Stimulated activated CD4-positive, alpha-beta T cell treated with anti-CD3 and anti-CD28 coated beads, Interleukin-1b, Interleukin-23, amount 100 ng/mL, for 48 hours (primary cell): ENCODE measurements around the gene DYSF.
"Not testable (repeated sequence)": the region's sequence is repeated elsewhere in the genome, so short reads cannot be mapped to it uniquely, and the experiment has no call there.

Experiments
- DNase-seq: peaks from one replicate; pipeline ENCODE4 v3.0.0-alpha.2; 2020

Gene DYSF

DNA sequence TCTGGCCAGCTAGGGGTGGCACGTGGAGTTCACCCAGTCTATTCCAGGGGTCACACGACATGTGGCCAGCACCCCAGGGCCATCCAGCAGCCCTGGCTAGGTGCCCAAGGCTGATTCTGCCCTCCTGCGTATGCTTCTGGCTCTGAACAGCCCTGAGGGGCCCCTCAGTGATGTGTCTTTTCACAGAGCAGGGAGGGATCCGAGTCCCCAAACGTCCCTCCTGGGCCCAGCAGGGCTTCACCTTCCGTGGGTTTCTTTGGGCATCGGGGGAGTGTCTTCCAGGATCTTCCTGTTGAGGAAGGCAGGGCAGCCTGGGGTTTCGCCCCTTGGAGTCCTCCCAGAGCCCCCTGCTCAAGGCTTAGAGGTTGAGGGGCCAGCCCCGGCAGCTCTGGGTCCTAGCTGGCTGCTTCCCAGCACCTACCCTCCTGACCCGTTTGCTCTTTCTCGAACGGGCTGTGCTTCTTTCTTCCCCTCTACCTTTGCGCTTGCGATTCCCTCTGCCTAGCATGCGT is 165.9 kb downstream of the DYSF start:
- DNase-seq: no peak

DNA sequence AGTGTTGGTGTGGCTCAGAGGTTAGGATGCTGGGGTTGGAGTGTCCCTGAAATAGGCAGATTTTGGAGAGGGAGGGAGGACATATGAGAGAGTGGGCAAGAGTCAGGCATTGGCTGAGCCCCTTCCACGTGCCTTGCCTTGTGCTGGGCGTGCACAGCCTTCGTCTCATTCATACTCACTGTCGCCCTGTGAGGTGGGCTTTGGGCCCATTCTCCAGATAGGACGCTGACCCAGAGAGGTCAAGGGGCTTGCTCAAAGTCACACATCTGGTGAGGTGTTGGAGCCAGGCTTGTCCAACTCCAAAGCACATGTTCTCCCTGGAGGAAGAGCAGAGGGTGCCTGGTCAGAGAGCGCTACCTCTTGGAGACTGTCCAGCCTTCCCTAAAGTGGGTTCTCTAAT is 166.8 kb downstream of the DYSF start:
- DNase-seq: no peak

GRCh38 chr2:71620851-71621251 is 167.5 kb downstream of the DYSF start:
- DNase-seq: no peak

GRCh38 chr2:71629273-71629672 is 175.9 kb downstream of the DYSF start:
- DNase-seq: no peak

DNA sequence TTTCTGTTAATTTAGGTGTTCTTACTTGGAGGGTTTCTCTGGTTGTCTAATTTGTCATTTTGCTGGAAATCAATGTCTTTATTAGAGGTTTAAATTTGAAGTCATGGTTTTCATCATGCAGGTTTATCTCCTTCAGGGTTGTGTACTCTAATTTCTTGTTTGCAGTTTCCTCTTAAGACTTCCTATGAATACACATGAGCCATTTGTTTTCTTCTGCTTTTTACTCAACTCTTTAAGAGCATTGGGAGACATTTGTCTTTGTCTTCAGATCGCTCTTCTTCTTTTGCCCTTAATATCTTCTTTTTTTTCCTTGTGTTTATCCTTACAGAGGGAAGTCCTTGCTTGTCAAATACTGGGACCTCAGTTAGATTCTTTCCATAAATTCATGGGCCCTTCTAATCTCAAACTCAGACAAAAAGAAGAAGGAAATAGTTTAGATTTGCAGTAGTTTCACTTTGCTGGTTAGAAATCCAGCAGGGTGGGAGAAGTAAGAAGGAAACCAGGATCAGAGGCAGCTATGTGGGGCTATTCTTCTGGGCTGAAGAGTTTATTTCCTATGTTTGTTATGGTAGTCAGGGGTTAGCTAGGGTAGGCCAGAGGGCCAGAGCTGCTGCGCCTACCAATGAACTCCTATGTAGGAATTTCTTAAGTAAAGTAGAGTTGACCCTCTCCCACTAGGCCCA is 176.6 kb downstream of the DYSF start:
- DNase-seq: no peak

- DNase-seq: no peak
Observed at GRCh38 chr2:71630454-71631328, 177.3 kb downstream of the DYSF start.

- no peak for DNase-seq
Observed at GRCh38 chr2:71631411-71631931, 178.1 kb downstream of the DYSF start.

- DNase-seq: no peak
Observed at GRCh38 chr2:71633086-71633485, 179.7 kb downstream of the DYSF start.

GRCh38 chr2:71634567-71634966 is 181.2 kb downstream of the DYSF start:
- DNase-seq: no peak

GRCh38 chr2:71635798-71636197 is 182.4 kb downstream of the DYSF start:
- no peak for DNase-seq

DNA sequence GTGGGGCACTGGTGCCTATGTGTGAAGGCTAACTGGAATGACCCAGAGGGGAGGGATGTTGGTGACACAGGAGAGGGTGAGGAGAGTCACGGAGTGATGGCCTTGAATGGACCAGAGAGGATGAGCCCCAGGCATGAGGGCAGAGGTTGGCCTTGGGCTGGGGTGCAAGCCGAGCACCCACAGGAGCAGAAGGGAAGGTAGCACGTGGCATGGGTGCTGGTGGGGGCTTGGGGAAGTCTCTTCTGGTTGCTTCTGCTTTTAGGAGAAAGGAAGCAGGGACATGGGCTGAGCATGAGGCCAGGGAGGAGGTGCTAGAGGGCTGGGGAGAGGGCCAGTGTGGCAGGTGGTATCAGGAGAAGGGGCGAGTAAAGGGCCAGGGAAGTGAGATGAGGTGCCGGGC is 183.8 kb downstream of the DYSF start:
- no peak for DNase-seq

DNA sequence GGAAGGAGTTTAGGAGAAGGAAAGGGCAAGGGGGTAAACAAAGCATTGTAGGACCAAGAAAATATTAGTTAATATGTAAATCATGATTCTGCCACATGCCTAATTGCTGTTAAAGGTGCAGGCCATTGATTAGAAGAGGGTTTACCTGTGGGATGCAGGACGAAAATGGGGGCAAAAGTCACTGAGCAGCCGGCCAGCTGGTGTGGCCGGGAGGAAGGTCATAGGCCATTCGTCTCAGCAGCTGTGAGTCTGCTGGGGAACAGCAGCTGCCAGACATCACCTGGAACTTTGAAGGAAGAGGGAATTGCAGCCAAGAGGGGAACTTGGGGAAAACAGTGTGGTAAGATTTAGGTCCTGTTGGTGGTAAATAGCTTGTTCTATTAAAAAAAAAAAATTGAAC is 184.4 kb downstream of the DYSF start:
- DNase-seq: no peak

DNA sequence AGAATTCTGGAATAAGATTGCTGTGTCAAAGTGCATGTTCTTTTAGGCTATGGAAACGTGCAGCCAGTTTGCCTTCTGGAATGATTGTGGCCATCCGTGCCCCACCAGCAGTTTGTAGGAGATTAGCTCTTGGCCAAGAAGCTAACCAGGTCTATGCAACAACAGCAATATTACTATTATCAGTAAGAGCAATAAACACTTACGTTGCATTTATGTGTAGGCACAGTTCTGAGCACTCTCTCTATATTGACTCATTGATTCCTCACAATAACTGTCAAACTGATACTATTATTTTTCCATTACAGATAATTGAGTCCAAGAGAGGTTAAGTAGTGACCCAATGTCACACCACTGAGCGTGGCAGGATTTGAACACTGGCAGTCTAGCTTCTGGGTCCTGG is 186.4 kb downstream of the DYSF start:
- DNase-seq: no peak

DNA sequence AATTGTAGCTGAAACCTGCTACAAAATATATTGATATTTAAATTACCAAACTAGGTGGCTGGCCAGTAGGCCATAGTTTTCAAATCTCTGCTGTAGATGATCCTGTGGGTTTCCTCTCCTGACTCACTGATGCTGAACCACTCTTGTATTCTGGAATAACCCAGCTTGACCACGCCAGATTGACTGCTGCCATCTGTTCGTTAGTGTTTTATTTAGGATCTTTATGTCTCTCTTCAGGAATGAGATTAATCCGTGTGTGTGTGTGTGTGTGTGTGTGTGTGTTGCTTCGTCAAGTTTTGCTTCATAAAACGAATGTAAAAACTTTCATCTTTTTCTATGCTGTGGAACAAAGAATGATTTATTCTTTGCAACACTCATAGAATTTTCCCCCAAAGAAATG is 187.1 kb downstream of the DYSF start:
- DNase-seq: no peak

- no peak for DNase-seq
Observed at GRCh38 chr2:71643674-71644357, 190.5 kb downstream of the DYSF start.

GRCh38 chr2:71646028-71646427 is 192.7 kb downstream of the DYSF start:
- no peak for DNase-seq

GRCh38 chr2:71647356-71647755 is 194.0 kb downstream of the DYSF start:
- DNase-seq: no peak

DNA sequence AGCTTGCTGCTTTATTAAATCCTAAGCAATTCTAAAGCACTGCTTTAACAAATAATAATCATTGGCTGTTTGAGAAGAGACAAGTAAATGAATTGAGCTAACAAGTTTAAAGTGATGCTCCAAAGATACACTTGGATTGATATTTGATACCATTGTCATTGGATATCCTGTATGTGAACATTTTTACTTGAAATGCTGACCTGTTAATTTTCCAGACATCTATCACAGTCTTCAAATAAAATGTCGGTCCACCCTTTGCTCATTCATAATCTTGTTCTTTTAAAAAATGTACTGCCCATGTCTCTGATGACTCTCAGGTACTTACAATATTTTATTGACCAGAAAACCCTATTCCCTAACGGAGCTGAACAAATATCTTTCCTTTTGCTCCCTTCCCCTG is 202.1 kb downstream of the DYSF start:
- no peak for DNase-seq

DNA sequence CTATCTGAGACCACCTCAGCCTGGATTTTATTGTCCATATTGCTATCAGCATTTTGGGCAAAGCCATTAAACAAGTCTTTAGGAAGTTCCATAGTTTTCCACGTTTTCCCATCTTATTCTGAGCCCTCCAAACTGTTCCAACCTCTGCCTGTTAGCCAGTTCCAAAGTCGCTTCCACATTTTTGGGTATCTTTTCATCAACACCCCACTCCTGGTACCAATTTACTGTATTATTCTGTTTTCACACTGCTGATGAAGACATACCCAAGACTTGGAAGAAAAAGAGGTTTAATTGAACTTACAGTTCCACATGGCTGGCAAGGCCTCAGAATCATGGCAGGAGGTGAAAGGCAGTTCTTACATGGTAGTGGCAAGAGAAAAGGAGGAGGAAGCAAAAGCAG is 204.9 kb downstream of the DYSF start:
- not testable (repeated sequence) for DNase-seq

GRCh38 chr2:71658771-71659170 is 205.4 kb downstream of the DYSF start:
- no peak for DNase-seq

DNA sequence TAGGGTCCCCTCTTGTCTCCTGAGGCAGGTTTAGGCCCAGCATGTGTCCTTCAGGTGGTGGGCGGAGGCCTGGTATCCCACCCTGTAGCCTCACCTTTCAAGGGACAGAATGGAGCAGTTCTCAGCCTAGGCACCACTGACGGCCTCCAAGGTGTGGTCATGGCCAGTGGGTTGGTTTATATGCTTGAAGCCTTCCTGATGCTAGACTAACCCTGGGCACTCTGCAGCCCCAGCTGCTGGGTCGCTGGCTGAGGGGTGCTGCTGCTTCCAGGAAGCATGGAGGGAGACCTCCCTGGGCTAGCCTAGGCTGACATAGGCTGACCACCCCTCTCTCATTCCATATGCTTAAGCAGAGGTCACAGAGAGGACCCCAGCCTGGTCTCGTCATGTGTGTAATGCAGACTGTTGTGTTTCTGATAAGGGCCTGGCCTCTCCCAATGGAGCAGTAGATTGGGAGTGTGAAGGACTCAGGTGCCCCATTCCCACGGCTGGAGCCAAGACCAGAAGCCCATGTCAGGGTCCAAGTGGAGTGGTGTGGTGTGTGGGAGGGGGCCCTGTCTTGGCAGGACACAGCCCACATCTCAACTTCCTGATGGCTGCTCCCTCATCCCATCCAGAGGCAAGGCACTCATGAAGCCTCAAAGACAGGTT is 206.6 kb downstream of the DYSF start:
- no peak for DNase-seq

- DNase-seq: no peak
Observed at GRCh38 chr2:71661782-71662181, 208.4 kb downstream of the DYSF start.
